T-helper 2 cell treated with Interferon-gamma antibody and Interleukin-4, amounts not matched to agents 100 ng/mL and 5 ng/mL, for 36 hours (primary cell): ENCODE results near the gene TOLLIP. TPM values are rescaled to one million over a fixed set of nuclear protein-coding genes. Genes with fewer than 3 reads are reported as not detected.

ENCODE experiments used
- intact Hi-C: fragments of 100-400 bp; cut with micrococcal nuclease; formaldehyde crosslinking; loops from one replicate; pipeline ENCODE4 v1.15.1; 2023
- total RNA-seq: library from RNA; stranded (reverse); gene quantifications from 2 replicates; pipeline ENCODE4 v1.2.3, GENCODE V29; 2022

Gene TOLLIP
- total RNA-seq, 1 donor from 2014 or later = 29.8 TPM

GRCh38 chr11:1234054-1234720 is 75.2 kb downstream of the TOLLIP start:
- intact Hi-C loops = no loop called here

GRCh38 chr11:1233351-1234053 is 75.9 kb downstream of the TOLLIP start:
- intact Hi-C loops = no loop called here

DNA sequence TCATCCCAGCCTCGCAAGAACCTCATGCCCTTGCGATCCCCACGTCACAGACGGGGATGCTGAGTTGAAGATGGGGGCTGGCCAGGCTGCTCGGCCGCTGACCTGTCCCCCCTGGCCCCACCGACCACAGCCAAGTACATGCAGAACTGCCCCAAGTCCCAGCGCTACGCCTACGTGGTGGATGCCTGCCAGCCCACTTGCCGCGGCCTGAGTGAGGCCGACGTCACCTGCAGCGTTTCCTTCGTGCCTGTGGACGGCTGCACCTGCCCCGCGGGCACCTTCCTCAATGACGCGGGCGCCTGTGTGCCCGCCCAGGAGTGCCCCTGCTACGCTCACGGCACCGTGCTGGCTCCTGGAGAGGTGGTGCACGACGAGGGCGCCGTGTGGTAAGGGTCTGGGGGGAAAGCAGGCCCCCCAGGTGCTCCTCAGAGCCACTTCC is 76.5 kb downstream of the TOLLIP start:
- intact Hi-C loops = no loop called here

GRCh38 chr11:1232021-1232882 is 77.2 kb downstream of the TOLLIP start:
- intact Hi-C loops = no loop called here

DNA sequence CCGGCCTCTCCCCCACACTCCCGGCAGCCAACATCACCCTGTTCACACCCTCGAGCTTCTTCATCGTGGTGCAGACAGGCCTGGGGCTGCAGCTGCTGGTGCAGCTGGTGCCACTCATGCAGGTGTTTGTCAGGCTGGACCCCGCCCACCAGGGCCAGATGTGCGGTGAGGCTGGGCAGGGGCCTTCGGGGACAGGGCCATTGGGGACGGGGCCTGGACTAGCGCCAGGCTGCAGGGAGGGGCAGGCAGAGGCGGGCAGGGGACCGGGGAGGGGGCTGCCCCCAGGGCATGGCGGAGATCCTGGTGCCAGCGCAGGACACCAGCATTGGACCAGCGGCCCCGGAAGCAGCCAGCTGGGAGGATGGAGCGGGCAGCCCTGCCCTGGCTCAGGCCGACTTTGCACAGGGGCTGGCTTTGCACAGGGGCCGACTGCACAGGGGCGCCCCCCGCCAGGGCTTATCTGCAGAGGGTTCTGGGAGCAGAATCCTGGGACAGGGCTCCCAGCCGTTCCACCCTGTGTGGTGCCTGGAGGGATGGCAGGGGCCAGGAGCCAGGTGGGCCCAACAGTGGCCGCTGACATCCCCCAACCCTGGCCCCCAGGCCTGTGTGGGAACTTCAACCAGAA is 77.9 kb downstream of the TOLLIP start:
- intact Hi-C loops = no loop called here

DNA sequence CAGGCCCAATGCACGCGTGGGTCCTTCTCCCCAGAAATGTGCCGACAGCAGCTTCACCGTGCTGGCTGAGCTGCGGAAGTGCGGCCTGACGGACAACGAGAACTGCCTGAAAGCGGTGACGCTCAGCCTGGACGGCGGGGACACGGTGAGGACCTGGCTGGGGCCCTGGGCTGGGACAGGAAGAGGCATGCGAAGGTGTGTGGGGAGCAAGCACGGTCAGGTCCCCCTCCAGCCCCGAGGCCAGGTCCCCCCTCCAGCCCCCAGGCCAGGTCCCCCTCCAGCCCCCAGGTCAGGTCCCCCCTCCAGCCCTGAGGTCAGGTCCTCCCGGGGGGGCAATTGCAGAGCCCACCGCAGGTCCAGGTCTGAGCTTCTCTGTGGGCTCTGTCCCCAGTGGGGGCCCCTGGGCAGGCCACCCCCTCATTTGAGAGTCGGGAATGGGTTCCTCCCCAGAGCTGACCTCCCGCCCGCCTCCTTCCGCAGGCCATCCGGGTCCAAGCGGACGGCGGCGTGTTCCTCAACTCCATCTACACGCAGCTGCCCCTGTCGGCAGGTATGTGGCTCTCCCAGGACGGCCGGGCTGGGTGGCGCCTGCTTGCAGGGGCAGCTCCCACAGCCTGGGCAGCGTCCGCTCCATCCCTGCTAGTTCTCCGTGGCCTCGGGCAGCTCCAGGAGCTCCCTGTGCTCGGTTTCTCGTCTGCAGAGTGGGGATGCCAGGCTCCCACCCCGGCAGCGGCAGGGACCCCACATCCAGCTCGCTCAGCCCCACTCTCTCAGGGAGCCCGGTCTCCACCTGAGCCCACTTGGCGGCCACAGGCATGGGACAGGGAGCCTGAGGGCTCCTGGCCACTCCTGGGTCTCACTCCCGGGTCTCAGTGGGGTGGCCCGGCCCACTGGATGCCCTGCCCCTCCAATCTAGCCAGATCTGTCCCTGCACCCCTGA is 78.7 kb downstream of the TOLLIP start:
- intact Hi-C loops = no loop called here

GRCh38 chr11:1230121-1230455 is 79.3 kb downstream of the TOLLIP start:
- intact Hi-C loops = no loop called here

DNA sequence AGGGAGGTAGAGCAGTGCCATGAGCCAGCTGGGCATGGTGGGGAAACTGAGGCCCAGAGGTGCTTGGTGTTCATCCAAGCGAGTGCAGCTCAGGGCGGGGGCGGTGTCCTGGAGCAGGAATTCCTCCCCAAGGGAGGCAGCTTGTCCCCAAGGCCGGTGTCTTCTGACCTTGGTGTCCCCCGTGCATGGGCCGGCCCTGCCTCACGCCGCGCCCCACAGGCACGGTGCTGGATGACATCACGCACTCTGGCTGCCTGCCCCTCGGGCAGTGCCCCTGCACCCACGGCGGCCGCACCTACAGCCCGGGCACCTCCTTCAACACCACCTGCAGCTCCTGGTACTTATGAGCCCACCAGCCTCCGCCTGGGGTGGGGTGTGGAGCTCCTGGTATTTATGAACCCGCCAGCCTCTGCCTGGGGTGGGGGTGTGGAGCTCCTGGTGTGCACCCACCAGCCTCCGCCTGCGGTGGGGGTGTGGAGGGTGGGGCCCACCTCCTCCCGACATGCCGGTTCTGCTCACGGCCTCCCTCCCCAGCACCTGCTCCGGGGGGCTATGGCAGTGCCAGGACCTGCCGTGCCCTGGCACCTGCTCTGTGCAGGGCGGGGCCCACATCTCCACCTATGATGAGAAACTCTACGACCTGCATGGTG is 79.8 kb downstream of the TOLLIP start:
- intact Hi-C loops = no loop called here

GRCh38 chr11:1228921-1229451 is 80.4 kb downstream of the TOLLIP start:
- intact Hi-C loops = no loop called here

DNA sequence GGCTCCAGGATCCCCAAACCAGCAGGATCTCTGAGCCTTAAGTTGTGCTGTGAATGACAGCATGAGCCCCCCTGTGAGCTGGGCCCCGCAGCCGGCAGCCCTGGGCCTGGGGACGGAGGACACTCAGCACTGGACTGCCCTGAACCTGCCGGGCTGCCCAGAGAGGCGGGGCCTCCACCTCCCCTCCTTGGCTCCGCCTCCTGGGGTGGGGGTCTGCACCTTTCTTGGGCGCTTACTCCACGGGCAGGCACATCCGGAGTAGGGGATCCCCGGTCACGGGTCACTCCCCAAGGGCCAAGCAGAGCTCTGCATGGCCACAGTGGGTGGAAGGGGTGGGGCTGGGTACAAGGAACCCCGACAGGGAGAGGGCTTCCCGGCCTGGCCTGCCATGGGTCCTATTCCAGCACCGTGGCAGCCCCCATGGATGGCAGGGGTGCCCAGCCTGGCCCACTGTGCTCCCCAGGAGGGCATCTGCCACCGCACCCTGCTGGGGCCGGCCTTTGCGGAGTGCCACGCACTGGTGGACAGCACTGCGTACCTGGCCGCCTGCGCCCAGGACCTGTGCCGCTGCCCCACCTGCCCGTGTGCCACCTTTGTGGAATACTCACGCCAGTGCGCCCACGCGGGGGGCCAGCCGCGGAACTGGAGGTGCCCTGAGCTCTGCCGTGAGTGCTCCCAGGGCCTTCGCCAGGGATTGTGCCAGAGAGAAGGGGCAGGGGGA is 81.2 kb downstream of the TOLLIP start:
- intact Hi-C loops = no loop called here

DNA sequence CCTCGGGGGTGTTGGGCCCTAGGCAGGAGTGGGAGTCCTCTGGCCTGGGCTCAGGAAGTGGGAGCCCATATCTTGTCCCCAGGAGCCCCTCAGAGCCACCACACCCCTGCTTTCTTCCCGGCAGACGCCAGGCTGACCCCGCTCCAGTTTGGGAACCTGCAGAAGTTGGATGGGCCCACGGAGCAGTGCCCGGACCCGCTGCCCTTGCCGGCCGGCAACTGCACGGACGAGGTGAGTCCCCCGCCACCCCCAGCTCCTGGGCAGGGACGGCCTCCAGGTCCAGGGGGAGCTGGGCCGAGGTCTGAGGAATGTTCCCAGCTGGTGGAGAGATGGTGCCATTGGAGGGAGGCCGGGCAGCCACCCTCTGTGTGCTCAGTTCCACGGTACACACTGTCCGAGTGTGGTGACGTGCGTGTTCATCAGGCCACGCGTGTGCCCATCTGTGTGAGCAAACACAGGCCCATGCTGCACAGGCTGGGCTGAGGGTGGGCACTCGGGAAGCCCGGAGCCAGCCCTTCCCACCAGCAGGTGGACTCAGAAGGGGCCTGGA is 81.8 kb downstream of the TOLLIP start:
- intact Hi-C loops = no loop called here

DNA sequence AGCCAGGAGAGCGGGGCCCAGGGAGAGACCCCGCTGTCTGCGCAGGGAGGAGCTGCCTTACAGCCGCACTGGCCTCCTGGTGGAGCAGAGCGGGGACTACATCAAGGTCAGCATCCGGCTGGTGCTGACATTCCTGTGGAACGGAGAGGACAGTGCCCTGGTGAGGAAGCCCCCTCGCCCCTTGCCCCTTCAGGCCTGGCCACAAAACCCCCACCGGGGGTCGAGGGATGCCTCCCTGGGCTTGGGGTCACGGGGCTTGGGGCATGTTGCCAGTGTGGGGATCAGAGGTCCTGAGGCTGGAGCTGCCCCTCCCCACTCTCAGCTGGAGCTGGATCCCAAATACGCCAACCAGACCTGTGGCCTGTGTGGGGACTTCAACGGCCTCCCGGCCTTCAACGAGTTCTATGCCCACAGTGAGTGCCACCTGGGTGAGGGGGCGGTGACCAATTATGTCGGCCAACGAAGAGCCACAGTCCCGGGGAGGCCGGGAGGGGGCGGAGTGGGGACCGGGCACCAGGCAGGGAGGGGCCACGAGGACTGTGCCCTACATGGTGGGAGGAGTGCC is 82.4 kb downstream of the TOLLIP start:
- intact Hi-C loops = no loop called here

GRCh38 chr11:1226226-1226985 is 83.0 kb downstream of the TOLLIP start:
- intact Hi-C loops = no loop called here

DNA sequence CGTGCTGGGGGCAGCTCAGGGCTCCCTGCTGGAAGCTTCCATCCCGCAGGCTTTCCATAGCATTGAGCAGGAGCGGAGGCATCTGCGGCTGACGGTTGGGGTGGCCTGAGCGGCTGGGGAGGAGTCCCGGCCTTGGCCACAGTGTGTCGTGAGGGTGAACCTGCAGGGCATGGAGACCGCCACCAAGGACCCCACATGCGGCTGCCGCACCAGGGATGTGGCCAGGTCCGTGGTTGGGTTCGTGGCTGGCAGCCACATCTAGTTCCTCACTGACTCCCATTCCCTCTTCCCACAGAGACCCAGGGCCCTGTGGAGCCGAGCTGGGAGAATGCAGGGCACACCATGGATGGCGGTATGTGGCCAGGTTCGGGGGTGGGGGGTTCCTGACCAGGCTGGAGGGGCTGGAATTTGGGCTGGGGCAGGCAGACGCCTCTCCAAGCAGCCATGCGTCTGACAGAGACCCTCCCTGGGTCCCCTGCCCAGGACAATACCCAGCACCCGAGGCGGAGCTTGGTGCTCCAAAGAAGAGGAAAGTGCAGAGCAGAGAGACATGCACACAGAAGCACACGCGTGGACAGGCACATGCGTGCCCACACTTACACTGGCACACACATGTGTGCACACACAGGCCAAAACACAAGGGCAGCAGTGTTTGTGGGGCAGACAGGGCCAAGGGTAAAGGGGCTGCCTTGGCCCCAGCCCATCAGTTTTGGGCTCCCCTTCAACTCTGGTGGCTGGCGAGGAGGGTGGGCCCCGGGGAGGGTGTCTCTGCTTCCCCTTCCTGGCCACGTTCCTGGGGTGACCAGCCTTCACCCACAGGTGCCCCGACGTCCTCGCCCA is 83.8 kb downstream of the TOLLIP start:
- intact Hi-C loops = no loop called here

GRCh38 chr11:1224491-1225385 is 84.7 kb downstream of the TOLLIP start:
- intact Hi-C loops = no loop called here
